ENCODE data around the gene SEC22C. TPM values are rescaled to one million over a fixed set of nuclear protein-coding genes. Genes with fewer than 3 reads are reported as not detected.

SEC22C gene
- total RNA-seq, 1 donor from 2014 or later, result 17.4 TPM

DNA sequence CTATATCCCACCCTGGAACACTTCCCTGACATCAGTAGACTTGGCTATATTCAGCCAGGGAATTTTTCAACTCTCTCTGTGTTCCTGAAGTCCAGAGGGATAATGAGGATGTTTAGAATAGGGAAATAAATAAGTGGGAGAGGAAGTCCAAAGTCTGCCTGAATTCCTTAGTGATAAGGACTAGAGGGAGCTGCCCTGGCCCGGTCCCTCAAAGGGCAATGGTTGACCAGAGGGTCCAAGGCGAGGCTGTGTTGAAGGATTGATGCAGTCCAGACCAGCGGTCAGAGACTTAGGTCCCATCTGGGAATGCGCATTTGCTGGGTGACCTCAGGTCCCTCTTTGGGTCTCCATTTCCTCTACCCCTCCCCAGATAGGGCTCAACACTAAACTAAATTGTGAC, 71.4 kb downstream of the SEC22C start:
- ATAC-seq, result no peak

DNA sequence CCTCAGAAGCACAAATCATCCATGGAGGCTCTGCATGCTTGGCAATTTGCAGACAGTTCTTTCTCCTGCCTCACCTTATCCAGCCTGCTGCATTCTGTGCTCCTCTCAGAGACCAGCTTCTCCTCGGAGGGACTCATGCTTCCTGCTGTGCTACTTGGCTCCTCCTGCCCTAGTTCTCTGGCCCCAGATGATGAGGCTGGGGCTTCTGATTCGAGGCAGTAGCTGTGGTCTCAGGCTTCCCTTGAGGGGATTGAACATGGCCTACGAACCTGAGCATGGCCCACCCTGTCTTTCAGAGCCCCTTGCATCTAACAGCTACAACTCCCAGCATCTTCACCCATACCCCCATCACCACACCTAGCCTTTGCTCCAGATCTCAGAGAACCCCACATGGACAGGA, 72.7 kb downstream of the SEC22C start:
- ATAC-seq, result no peak

DNA sequence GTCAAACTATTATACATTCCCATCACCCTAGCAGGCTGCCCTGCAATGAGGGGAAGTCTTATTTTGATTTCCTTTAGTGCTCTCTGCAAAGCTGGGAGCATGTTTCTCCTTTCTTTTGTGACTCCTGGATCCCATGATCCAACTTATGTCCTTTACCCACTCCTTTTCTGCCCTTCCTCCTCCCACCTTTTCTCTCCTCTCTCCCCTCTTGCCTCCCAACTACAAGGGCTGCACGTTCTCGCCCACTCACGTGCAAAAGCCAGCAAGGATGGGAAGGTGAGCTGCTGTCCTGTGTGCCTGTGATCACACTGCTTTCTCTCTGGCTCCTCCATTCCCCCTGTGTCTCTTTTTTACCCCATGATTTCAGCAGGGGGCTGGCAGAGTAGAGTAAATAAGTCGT, 73.2 kb downstream of the SEC22C start:
- ATAC-seq, result no peak

DNA sequence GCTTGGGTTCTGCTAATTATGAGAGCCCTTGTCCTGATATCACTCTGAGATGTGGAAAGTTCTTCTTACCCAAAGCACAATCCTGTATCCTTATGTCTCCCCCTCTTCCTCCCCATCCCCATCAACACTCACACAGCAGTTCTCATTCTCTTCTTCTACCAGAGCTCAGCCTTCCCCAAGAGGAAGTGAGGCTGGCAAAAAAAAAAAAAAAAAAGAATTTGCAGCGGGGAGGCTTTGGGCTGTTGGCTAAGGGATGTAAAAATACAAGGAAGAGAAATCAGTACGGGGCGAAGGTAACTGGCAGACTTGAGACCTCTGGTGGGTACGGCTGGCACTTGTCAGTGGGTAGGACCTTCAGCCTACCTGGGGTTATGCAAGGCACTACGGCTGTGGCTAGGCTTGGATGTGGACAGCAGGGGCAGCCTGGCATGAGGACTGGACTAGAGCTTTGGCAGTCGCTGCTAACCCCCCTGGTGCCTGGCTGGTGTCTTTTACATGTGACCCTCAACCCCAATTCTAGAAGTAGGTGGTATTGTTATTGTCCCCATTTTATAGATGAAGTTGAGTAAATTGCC, 73.9 kb downstream of the SEC22C start:
- ATAC-seq, result no peak

DNA sequence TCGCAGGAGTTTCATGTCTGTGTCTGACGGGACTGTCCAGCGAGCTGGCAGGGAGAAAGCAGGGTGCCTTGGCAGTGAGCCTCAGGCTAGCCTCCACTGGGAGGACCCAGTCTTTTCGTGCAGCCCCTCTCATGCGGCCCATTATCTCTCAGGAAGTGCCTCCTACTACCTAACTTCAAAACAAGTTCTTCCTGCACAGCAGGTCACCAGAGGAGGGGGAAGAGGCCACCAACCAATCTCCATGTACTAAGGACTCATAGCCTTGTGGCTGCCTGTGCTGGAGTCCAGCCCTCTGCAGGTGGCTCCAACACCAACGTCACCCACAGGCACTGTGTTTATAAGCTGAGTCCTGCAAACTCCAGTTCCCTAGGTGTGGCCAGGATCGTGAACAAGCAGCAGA, 74.5 kb downstream of the SEC22C start:
- ATAC-seq, result peak; percentile 81

DNA sequence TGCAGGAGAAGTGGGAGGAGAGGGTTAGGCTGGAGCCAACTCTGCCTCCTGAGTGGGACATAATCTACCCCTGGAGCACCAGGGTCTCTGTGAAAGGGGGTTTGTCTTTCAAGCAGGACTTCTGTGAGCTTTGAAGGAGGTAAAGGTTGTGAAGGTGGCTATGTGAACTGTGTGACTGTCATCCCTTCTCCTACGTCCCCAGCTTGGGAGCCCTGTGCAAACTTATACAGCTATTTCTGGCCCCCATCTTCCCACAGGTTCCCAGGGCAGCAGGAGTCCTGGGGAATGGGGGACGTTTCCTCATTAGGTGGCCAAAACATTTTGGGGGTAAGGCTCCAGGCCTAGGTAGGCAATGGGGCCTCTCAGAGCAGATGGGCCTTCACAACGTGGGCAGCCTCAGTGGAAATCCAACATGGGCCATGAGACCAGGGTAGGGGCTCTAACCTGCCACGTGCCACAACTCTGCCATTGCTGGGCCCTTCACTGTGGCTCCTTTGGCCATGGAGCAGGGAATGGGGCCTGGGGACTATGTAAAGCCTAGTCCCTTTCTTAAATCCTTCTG, 75.8 kb downstream of the SEC22C start:
- ATAC-seq, result no peak

DNA sequence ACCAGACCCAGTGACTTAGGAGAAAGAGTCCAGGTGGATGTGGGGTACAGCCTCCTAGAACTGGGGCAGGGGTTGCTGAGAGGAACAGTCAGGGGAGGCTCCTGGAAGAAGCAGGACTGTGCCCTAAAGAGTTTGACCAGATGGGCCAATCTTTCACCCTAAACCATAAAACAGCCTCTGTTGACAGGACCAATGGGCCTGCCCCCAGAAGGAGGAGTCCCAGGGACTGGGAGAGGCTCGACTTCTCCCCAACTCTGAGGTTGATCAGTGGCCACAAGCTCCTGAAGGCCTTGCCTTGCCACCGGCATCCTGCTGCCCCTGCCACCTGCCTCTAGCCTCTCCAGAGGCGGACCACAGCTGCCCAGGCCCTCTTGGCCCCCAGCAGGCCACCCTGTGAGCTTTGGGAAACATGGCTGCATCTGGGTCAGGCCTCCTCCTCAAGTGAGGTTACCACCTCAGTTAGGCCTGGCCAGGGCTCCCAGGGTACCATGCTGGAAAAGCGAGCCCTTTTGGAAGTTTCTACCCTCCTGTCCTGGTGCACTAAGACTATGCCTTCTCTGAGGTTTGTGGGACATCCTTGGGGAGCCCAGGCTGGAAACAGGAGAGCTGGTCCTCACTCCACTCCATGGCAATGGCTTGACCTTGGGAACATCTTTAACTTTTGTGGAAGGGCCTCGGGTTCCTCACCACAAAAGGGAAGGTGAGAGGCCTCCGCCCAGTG, 76.5 kb downstream of the SEC22C start:
- ATAC-seq, result no peak

DNA sequence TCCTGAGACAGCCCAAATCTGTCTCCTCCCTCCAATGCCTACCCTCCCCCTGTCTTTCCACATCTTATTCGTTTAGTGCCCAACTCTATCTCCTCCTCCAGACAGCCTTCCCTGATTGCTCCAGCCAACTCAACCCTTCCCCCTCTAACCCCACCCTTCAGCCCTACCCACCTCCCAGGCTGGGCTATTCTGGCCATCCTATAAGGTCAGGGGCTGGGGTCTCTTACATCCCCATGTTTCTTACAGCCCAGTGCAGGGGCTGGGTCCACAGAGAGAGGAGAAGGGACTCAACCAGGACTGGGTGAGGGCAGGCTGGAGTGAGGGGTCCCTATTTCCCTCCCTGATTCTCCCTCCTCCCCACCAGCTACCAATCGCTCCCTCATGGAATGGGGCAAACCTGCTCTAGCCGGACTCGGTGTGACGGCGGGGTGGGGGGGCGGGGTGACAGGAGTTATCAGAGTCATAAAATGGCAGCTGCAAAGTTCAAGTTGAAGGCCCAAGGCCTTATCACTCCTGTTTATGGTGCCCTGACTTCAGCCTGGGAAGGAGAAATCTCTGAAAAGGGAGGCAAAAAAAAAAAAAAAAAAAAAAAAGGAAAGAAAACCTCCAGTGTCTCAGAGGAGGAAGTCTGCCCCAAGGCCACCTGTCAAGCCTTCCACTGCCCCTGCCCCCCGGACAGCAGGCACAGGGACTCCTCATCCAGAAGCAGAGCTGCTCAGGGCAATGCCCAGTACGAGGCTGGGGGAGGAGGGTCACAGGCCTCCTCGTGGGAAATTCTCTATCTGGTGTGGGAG, 77.2 kb downstream of the SEC22C start:
- no peak for ATAC-seq

DNA sequence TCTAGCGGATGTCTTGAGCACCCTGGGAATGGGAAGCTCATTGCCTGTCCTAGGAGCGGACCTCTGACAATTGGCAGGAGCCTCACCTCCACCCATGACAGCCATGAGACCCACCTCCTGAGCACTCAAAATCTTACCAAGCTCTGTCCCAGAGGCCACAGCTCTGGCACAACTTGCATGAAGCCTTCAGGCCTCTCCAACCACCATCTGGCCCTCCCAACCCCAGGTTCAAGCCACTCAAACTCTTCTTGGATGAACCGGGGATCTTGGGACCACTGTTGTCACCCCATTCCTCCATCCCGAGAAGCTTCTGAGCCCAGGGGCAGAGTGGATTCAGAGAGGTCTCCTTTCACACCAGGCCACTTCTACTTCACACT, 77.8 kb downstream of the SEC22C start:
- no peak for ATAC-seq

DNA sequence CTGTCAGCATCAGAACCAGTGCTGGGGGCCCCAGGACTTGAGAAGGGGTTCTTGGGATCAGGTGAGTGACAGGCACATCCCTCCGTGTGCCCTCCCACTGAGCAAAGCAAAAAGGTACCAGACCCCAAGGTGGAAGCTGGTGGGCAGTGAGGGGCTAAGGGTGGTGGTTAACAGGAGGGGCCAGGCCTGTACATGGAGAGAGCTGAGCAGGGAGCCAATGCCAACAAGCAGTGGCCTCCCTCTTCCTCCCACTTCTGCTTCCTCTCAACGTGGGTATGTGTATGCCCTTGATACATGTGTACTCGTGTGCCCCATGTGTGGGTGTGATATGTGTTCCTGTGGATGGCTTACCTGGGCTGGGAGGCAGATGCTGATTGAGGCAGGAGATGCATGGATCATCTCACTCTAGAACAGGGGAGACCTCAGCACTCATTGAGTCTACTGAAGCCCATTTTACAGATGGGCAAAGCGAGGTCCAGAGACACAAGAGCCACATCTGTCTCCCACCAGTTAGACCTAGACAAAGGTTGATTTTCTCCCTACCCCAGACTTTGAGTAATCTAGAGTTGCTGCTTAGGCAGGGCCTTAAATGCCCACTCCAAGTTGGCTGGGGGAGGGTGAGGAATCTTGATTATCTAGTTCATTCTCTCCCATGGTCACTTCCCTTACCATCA, 78.4 kb downstream of the SEC22C start:
- ATAC-seq, result no peak

DNA sequence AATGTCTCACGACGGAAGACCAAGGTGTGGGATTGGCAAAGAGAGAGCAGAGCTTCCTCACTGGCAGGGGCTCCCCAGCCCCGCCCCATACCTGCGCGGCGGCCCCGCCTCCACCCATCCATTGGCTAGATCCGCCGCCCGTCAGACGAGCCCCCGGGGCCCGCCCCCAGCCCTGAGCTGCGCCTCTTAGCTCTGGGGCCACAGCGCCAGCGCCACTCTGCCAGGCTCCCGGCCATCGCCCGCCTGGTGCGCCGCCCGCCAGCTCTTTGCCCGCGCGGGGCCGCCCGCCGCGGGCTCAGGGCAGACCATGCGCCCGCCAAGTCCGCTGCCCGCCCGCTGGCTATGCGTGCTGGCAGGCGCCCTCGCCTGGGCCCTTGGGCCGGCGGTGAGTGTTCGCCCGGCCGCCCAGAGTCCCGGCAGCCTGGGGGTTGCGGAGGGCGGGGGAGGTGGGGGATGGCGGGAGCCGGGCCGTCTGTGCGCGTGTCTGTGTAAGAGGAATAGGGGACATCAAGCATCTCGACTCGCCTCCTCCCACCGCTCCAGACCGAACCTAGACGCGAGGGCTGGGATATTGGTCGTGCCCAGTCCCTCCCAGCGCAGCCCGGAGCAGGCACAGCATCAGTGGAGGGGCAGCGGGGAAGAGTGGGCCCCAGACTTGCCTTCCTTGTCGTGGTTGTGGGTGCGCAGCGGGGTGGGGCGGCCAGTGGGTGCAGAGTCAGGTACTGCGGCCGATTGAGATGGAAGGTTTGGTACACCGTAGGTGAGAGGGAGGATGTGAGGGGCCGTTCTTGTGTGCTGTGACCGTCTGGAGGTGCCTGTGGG, 79.1 kb downstream of the SEC22C start, which contains the start of gene VIPR1:
VIPR1 (plus strand) TSS at position 215 of the 822 bp plus-strand sequence; CDS start at position 308, 93 bp downstream.
- peak; percentile 95 for ATAC-seq

DNA sequence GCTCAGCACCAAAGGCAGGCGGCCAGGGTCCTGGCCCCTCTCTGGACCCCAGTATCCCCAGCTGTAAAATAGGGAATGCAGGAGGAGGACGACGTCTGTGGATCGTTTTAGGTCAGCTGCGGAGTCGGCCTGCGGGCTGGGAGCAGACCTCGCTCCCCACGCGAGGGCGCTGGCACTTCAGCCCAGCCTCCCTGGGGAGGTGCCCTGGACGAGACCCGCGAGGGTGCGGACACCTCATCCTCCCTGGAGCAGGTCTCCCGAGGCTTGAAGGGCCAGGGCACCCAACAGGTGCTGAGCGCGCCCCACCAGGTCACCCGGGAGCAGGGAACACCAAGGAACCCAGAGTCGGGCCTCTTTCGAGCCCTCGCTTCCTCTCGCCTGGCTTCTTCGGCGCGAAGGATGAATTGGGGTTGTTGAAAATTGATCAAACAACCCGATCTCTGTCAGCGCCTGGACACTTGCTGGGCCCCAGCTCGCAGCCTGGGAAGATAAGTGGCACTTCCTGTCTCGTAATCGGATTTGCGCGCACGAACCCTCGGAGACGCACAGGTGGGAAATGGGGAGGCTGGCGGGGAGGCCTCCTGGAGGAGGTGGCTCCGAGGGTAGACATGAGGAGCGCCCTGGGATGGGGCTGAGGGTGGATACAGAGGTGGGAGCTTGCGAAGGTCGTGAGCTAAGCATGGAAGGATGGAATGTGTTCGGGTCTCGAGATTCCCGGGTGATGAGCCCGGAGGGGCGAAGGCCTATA, 79.9 kb downstream of the SEC22C start:
- peak; percentile 68 for ATAC-seq

DNA sequence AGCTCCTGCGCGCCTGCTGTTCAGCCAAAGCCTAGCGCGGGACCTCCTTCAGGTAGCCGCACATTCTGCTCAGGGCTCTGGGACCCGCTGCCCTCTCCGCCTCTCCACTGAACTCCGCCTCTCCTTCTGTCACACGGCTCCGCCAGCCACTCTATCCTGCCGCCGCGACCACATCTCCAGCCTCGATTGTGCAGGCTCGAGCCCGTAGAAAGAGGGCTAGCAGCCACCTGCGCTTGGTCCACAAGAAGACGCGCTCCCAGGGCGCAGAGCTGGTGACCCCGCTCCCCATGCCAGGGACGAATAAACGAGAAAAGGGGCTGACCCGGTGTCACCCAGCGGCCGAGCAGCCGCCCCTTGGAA, 80.5 kb downstream of the SEC22C start:
- no peak for ATAC-seq

DNA sequence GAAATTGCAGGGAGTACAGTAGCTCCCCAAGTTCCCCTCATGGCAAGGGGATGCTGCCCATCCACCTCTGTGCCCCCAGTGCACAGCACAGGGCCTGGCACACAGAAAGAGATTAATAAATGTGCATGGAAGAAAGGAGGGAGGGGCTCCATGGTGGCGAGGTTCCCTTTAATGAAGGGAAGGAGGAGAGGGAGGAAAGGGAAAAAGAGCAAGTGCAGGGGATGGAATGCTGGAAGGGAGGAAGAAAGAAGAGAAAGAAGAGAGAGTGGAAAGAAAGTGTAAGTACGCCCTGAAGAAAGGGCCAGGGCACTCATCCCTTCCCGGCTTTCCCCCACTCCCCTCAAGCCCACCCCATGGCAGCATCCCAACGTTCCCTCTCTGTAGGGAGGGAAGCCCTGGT, 80.9 kb downstream of the SEC22C start:
- ATAC-seq, result no peak

DNA sequence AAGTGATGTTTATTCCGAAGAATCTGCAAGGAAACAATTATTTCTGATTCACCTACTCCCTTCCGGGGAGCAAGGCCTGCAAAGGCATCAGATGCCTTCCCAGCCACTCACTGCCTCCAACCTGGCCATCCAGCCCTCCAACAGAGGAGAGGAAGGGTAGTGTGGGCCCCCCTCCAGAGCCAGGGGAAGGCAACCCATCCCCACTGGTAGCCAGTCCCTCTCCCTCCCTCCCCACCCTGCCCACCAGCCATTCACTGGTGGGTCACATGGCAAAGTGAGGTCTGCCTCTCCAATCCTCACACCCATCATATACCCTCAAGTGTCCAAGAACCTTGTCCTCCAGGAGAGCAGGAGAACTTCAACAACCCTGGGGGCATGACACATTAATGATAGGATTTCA, 81.7 kb downstream of the SEC22C start:
- no peak for ATAC-seq

DNA sequence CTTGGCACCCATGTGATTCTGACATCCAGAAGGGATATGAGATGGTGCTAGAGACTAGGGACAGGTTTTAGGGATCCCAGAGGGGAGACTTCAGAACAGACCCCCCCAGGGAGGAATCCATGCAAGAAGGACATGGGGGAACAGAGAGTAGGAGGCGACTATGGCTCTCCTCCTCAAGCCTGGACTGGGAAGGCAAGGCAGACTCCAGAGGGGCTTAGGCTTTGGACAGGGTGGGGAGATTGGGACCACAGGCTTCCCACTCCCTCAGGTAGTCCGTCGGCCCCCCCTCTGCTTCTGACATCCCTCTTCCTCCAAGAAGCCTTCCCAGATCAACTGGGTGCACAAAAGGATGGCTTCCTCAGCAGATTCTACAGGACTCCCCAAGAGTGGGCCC, 82.3 kb downstream of the SEC22C start:
- ATAC-seq, result no peak

DNA sequence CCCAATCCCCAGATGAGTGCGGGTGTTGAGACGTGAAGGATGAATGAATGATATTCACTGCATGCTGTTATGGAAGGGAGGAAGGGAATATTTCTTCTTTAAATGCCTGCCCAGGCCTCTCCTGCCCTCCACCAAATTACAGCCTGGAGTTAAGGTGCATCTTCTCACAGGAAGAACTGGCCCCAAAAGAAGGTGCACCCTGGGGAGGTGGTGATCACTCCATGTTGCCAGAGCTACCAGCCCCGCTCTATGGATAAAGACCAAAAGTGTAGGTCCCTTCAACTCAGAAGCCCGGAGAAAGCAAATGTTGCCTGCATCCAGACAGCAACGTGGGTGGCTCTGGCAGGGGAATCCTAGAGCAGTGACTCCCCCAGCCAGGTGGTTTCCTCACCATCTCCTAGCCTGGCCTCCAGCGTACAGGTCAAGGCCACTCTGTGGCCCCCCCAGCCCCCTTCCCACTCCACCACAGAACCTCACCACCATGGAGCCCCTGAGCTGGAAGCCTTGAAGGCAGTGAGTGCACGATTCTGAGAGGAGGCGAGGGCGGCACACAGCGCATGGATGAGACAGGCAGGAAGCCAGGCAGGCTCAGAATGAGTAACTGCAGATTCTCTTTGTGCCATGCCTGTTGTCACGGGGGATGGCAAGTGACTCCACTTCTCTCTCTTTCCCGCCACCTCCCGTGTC, 82.8 kb downstream of the SEC22C start:
- no peak for ATAC-seq

DNA sequence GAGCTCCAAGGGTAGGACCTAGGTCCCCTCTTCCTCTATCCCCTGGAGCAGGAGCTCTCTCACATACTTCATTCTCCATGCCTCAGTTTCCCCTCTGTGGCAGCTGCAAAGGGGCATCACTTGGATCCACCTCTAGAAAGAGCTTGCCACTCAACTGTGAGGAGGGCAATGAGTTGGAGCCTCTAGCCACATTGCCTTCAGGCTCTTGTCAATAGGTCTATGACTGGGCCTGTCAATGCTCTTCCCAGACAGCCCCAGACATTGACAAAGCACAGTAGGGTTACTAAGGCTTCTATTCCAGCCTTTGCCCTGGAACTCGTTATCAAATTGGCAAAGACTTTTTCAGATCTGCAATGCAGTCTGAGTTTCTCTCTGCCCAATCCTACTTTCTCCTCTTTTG, 83.7 kb downstream of the SEC22C start:
- no peak for ATAC-seq
